GM19468 (cell line): ENCODE data around the gene UBXN7.
"Not testable (repeated sequence)": the region's sequence is repeated elsewhere in the genome, so short reads cannot be mapped to it uniquely, and the experiment has no call there.

Experiments
- ATAC-seq: cut with Tn5 transposase; IDR thresholded peaks from one replicate; pipeline ENCODE4 v1.9.1; 2021; ENCODE audit warnings: mild to moderate bottlenecking, moderate library complexity, moderate number of reproducible peaks; ENCODE audit not compliant: unreplicated experiment; ENCODE audit errors: extremely low read depth

UBXN7 gene

GRCh38 chr3:196358540-196358939 lies 73.7 kb downstream of the UBXN7 start:
- ATAC-seq: not testable (repeated sequence)

DNA sequence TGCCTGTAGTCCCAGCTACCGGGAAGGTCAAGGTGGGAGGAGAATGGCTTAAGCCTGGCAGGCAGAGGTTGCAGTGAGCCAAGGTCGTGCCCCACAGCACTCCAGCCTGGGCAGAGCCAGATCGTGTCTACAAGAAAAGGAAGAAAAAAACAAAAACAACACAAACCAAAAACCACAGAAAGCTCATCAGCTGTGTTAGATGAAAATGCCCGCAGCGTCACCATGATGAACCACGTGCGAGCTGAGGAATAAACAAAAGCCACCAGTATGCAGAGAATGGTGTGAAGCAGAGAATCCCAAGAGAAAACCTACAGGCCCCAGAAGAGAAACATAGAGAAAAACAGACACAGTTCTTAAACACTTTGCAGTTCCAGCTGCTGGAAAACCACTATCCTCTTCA lies 74.3 kb downstream of the UBXN7 start:
- ATAC-seq: no peak

DNA sequence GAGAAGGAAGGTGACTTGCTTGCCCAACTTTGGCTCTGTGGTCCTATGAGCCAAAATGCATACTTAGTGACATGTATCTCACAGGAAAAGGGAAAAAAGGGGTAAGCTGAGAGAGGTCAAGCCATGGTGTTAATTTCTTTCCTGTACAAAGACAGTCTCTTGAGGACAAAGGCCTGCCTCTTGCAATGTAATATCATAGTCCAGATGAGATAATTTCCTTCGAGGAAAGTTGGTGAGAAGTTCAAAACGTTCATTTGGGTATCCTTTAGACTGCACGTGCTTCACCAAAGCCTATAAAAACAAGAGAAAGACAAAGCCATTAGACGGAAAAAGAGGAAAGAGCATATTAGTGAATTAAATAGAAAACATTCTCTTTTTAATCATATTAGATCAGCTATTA lies 75.7 kb downstream of the UBXN7 start:
- no peak for ATAC-seq

DNA sequence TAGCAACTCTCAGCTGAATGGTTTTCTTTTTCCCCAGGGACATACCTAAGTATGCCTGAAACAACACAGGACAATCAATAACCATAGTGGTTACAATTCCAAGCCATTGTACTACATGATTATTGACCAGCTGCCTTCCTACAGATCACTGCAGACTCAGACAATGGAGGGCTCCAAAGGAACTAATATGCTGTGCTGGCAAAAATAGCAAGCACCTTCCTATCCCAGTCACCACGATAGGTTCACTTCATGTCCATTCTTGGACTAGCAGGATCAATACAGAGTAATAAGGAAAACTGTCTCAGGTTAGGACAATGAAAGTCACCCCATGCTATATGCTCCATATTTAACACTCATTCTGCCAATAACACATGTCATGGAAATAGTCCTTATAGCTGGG lies 76.6 kb downstream of the UBXN7 start:
- no peak for ATAC-seq

GRCh38 chr3:196354132-196354531 lies 78.1 kb downstream of the UBXN7 start:
- no peak for ATAC-seq

- no peak for ATAC-seq
Measured at GRCh38 chr3:196351541-196351940, 80.7 kb downstream of the UBXN7 start.

GRCh38 chr3:196350067-196350466 lies 82.2 kb downstream of the UBXN7 start:
- no peak for ATAC-seq

- ATAC-seq: no peak
Measured at GRCh38 chr3:196348698-196349097, 83.5 kb downstream of the UBXN7 start.

DNA sequence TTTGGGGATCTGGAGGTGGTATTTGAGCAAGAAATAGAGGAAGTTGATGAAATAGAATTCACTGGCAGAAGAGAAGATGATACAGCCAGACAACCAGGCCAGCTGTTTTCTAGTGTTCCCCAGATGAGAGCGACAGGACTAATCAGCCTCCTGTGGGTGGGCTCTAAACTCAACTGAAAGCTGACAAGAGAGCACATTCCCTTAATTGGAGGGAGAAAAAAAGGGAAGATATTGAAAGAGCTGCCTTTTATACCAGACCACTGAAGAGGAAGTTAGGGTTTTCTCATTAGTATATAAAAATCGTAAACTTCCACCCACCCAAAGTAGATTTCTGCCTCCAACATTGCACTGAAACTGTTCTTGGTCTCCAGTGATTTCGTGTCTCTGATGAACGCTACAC lies 87.6 kb downstream of the UBXN7 start:
- ATAC-seq: no peak

GRCh38 chr3:196343917-196344316 lies 88.3 kb downstream of the UBXN7 start:
- ATAC-seq: not testable (repeated sequence)

- no peak for ATAC-seq
Measured at GRCh38 chr3:196341137-196341536, 91.1 kb downstream of the UBXN7 start.

- ATAC-seq: no peak
Measured at GRCh38 chr3:196340466-196340865, 91.8 kb downstream of the UBXN7 start.

DNA sequence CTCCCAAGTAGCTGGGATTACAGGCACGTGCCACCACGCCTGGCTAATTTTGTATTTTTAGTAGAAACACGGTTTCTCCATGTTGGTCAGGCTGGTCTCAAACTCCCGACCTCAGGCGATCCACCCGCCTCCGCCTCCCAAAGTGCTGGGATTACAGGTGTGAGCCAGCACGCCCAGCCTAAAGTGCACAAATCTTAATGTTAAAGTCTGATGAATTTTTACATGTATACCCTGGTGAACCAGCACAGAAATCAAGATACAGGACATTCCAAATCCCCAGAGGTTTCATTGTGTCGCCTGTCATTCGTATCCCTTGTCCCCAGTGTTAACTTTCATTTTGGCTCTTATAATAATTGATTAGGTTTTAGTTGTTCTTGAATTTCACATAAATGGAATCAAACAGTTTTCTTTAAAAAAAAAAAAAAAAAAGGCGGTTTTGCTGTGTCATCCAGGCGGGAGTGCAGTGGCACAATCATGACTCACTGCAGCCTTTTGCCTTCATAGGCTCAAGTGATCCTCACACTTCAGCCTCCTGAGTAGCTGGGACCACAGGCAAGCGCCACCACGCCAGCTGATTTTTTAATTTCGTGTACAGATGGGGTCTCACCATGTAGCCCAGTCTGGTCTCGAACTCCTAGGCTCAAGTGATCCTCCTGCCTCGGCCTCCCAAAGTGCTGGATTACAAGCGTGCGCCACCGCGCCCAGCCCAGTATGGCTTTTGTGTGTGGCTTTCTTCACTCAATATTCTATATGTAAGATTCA lies 92.6 kb downstream of the UBXN7 start:
- no peak for ATAC-seq

DNA sequence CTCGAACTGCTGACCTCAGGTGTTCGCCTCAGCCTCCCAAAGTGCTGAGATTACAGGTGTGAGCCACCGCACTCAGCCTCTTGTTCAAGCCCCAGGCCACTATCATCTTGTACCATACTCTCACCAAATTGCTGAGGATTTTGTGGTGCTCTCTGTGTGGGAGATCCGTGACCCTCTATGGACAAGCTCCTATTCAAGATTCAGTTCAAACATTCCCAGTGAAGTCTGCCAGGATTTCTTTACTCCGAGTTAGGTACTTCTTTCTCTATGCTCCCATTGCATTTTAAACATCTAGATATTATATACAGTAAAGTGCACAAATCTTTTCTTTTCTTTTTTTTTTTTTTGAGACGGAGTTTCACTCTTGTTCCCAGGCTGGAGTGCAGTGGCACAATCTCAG lies 93.2 kb downstream of the UBXN7 start:
- ATAC-seq: no peak

GRCh38 chr3:196336319-196337145 lies 95.7 kb downstream of the UBXN7 start:
- no peak for ATAC-seq

DNA sequence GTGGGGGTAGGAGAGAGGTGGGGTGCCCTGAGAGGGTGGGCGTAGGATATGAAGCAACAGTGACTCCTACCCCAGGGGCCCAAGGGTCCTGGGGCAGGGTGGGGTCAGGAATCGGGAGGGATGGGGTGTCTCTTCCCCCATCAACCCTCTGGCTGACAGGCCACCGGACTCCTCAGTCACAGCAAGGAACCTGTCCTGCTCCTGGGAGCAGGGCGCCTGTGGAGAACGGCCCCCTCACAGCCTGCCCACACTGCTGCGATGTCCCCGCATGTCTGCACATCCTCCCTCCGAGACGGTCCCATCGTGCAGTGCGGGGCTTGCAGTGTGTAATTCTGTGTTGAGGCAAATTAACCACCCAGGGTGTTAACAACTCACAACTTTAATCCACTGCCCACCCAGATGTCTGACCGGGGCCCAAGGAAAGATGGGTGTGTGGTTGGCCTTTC lies 96.7 kb downstream of the UBXN7 start:
- no peak for ATAC-seq

- no peak for ATAC-seq
Measured at GRCh38 chr3:196334982-196335381, 97.2 kb downstream of the UBXN7 start.

DNA sequence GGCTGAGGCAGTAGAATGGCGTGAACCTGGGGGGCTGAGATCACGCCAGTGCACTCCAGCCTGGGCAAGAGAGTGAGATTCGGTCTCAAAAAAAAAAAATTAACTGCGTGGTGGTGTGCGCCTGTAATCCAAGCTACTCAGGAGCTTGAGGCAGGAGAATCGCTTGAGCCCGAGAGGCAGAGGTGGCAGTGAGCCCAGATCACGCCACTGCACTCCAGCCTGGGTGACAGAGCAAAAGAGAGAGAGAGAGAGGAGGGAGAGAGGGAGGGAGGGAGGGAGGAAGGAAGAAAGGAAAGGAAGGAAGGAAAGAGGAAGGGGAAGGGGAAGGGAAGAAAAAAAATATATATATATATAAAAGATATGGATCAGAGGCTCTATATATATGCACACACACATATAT lies 100.1 kb downstream of the UBXN7 start:
- no peak for ATAC-seq

DNA sequence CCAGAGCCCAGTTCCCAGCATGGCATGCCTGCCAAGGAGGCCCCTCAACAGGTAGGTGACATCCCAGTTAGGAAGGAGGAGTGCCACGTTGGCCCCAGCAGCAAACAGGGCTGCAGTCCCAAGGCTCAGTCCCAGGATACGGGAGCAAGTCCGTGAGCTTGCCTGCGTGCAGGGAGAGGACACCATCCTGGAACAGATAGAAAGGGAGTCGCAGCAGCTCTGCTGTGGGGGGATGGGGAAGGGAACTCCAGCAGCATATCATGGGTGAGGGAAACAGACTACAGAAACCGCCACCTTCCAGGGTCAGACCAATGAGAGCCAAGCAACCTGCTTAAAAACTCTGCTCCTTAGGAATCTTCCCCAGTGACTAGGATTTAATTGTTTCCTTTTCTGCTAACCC lies 104.8 kb downstream of the UBXN7 start:
- no peak for ATAC-seq

DNA sequence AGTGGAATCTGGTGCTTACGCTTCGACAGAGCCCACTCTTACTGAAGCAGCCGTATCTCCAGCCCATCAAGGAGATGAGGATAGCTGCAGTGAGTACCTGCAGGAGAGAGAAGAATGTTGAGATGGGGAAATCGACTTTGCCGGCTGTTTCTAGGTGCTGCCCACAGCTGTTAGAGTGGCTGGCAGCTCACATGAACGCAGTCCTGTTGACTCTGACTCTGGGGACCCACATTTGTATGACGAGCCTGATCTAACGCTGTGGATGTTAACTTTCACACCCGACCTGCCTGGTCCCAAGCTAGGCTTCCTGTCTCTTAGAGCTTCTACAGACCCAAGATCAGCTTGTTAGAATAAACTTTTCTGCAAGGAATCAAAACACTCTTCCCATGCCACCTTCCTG lies 105.3 kb downstream of the UBXN7 start:
- ATAC-seq: no peak

- ATAC-seq: no peak
Measured at GRCh38 chr3:196323691-196324090, 108.5 kb downstream of the UBXN7 start.
